GM21717 (cell line): ENCODE measurements around the gene IRF2.

Experiments
- ATAC-seq: cut with Tn5 transposase; IDR thresholded peaks from one replicate; pipeline ENCODE4 v1.9.1; 2021; ENCODE audit warnings: mild to moderate bottlenecking, moderate library complexity; ENCODE audit not compliant: unreplicated experiment

The IRF2 gene

DNA sequence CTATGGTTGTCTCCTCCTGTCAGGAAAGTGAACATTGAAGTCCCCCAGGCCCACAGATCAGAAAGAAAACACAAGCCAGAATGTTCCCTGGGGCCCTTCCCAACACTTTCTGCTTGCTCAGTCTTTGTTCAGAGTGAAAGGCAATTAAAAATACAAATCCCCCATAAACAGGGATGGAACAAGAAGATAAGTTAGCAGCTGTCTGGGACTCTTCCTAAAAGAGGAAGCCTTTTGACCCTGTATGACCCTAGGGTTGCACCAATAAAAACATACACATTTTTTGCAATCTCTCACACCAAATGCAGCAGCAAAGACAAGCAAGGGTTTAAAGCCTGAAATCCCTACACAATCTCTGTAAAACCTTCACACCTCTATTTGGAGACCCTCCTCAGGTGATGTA, 22.6 kb downstream of the IRF2 start:
- ATAC-seq = no peak

GRCh38 chr4:184450743-184451535, 23.4 kb downstream of the IRF2 start:
- ATAC-seq = no peak

- no peak for ATAC-seq
Measured at GRCh38 chr4:184450045-184450444, 24.3 kb downstream of the IRF2 start.

DNA sequence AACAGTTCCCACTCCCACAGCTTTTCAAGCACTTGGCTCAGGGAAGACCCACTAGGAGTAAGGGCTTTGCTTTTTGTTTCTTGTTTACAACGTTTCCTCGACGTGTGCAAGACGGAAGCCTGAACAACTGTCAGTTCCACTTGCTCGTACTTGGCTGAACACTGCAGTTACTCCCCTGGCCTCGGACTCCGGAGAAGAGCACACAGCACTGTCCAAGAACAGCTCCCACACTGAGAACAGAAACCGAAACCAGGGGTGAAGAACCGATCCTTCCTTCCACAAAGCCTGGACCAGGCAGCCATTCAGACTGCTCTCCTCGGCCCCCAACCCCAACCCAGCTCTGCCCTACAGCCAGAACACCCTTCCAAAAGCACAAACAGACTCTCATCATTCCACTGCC, 25.5 kb downstream of the IRF2 start:
- peak; percentile 47 for ATAC-seq

DNA sequence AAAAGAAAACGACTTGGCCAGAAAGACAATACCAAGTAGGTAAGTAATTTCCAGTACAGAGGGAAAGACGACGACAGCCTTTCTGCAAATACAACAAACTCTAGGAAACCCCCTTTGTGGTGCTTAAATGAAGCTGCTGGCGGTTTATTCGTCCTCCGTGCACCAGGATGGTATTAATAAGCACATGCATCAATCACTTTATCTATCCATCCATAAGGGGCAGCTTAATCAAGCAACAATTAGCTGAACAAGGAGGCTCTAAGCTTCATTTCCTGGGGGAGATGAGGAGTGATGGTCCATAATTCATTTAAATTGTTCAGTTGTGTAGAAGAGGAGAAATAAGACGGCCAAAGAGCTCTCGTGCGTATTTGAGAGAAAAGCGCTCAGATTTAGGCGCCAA, 26.2 kb downstream of the IRF2 start:
- no peak for ATAC-seq

DNA sequence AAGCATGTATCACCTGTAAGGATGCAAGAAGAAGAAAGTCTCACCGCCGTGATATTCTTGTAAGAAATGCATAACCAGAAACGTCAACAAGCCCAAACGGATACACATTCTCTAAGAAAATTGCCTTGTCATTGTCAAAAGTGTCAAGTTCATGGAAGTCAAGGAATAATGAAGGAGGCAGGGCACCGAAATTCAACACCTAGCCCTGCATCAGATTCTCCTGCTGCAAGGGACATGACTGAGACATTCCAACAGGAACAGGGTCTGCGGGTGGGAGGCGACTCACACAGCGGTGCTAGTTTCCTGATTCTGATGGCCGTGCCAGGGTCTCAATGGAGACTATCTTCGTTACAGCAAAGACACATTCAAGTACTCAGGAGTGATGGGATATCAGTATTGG, 26.7 kb downstream of the IRF2 start:
- no peak for ATAC-seq

- no peak for ATAC-seq
Measured at GRCh38 chr4:184446132-184446658, 28.2 kb downstream of the IRF2 start.

- peak; percentile 50 for ATAC-seq
Measured at GRCh38 chr4:184444953-184445309, 29.4 kb downstream of the IRF2 start.

DNA sequence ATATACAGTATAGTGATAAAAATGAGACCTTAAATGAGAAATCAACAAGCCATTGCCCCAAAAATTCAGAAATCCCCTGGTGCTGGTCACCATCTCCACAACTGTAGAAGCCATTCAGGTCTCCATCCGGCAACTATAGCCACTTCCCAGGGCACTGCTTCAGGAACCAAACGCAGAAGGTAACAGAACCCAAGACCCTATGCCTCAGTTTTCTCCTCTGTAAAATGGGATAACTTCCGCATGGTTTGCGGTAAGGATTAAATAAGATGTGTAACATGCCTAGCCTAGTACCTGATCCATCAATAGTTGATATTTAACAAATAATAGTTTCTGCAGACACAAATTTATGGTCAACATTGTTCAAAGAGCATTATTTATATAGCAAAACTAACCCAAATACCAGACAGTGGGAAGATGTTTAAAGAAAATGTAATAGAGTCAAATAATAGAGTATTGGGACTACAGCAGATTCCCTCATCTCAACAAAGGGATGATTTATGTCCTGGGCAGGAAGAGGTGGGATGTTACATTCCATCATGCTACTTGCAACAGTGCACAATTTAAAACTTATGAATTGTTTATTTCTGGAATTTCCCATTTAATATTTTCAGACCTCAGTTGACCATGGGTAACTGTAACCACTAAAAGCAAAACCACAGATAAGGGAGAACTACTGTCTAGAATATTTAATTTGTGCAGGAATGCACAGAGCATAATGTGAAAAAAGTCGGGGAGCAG, 30.0 kb downstream of the IRF2 start:
- no peak for ATAC-seq

GRCh38 chr4:184443318-184443717, 31.0 kb downstream of the IRF2 start:
- no peak for ATAC-seq

- ATAC-seq = no peak
Measured at GRCh38 chr4:184442314-184442635, 32.1 kb downstream of the IRF2 start.

DNA sequence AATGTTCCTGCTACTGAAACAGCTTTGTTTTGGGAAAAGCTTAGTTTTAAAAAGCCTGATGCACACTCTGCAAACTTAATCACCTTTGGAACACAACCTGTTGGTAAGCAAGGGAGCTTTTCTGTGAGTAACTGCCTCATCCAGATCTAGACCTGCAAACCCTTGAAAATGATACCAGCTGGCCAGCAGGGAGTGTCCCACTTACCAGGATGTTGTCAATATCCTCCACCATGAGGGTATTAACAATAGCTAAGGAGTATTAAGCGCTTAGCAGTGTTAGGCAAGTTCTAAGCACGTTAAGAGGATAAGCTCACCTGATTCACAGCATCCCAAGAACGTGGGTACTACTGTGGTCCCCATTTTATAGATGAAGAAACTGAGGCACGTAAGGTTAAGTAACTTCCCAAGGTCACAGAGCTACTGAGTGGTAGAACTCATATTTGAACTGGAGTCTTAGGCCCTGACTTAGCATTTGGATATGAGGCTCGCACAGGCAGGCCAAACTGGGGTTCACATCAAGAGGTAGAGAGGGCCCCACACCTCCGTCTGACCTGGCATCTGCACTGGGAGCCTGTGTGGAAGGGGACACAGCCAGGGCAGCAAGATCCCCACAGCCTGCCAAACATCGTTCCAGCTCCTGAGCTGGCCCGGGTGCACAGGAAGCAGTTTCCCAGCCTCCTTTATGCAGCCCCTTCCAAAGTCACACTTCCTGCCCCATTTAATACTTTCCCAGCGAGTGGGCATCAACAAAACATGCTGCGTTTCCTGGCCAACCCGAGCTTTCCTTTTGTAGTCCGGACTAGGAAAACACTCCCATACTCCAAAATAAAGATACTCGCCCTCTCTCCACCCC, 32.7 kb downstream of the IRF2 start:
- no peak for ATAC-seq

GRCh38 chr4:184440595-184441358, 33.6 kb downstream of the IRF2 start:
- ATAC-seq = no peak

DNA sequence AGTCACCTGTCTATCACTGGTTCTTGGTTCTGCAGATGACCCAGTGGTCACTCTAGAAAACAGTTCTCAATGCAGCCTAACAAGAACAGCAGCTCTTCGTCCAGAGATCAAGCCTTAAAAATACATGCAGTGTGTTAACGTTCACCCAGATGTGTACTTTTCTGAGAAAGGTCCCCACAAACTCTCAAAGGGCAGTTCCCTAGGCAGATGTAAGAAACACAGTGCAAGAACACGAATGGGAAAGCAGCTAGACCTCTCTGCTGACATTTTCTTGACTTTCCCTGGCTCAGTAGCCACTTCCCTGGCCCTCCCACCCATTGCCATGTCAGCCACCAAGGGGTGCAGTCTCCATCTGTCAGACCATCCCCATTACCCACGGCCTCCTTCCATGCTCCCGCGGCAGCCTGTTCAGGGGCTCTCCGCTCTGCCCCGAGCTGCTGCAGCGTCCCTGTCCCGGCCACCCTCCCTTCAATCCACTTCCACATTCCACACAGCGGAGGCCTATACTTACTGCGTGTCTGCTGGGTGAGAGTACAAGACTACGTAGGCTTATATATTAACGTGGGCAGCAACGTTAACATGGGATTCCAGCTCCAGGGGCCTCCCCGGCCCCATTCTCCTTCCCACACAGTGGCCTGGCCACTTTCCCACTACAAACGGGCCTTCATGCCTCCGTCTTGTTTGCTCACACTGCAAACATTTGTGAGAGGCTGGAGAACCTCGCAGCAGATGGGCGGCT, 34.3 kb downstream of the IRF2 start:
- ATAC-seq = no peak

DNA sequence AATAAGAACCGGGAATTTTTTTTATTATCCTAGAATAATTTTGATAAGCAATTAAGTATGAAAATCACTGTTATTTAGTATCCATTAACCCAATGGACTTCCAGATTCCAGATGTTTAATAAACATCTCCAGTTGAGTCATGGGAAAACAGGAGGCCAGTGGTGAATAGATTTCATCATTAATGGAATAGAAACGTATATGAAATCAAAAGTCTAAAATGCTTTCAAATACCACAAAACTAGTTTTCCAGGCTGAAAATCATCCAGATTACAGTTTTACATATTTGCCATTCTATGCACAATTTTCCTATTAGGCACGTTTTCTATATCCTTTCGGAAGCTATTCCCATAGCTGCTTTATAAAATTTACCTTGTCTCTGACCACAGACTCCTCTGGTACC, 35.0 kb downstream of the IRF2 start:
- no peak for ATAC-seq

DNA sequence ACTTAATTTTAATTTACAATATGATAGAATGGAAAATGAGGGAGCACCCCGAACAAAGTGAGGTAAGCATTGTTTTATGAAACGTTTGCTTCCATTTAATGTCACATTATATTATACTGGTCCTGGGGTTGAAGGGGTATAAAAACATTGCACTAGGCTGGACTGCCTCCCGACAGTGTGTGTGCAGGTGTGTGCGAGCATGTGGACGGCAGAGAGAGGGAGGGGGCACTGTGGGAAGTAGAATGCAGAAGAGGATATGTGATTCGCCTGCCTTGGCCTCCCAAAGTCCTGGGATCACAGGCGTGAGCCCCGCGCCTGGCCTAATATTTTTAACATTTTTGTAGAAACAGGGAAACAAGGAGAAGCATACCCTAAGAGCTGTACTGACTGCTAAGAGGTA, 36.0 kb downstream of the IRF2 start:
- ATAC-seq = no peak

- no peak for ATAC-seq
Measured at GRCh38 chr4:184437565-184438265, 36.6 kb downstream of the IRF2 start.

GRCh38 chr4:184434501-184435066, 39.8 kb downstream of the IRF2 start:
- no peak for ATAC-seq

GRCh38 chr4:184434021-184434420, 40.3 kb downstream of the IRF2 start:
- no peak for ATAC-seq
